Fibroblast of mammary gland (primary cell): ENCODE measurements around the gene SLC26A4.

Experiments
- DNase-seq: peaks from one replicate; pipeline ENCODE4 v3.0.0-alpha.2; 2010; ENCODE audit warnings: low read depth
- H3K4me3 ChIP-seq: 2 replicates; pipeline ENCODE4 v1.5.1; 2011; ENCODE audit warnings: low read depth, mild to moderate bottlenecking, low read length, moderate library complexity; ENCODE audit not compliant: control insufficient read depth
- CTCF ChIP-seq: conservative IDR thresholded peaks from 2 replicates; pipeline ENCODE4 v1.5.1; 2011; ENCODE audit warnings: low read depth, low read length, inconsistent platforms; ENCODE audit not compliant: control insufficient read depth, insufficient read depth

The SLC26A4 gene

DNA sequence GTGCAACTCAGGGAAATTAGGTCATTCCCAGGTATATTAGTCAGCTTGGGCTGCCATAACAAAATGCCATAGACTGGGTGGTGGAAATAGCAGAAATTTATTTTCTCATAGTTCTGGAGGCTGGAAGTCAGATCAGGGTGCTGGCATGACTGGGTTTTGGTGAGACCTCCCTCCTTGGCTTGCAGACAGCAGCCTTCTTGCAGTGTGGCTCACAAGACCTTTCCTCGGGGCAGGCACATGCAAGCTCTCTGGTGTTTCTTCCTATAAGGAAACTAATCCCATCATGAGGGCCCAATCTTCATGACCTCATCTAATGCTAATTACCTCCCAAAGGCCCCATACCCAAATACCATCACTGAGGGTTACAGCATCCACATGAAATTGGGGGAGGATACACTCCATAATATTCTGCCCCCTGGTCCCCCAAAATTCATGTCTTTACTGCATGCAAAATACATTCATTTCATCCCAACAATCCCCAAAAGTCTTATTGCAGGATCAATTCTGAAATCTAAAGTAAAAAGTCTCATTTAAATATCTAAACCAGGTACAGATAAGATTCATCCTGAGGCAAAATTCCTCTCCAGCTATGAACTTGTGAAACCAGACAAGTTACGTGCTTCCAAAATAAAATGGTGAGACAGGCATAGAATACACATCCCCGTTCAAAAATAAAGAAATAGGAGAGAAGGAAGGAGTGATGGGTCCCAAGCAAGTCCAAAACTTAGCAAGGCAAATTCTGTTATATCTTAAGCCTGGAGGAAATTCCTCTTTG lies 65.9 kb downstream of the SLC26A4 start:
- TF ChIP-seq CTCF: no peak
- no peak overlapping the region for H3K4me3 ChIP-seq
- DNase-seq: no peak

DNA sequence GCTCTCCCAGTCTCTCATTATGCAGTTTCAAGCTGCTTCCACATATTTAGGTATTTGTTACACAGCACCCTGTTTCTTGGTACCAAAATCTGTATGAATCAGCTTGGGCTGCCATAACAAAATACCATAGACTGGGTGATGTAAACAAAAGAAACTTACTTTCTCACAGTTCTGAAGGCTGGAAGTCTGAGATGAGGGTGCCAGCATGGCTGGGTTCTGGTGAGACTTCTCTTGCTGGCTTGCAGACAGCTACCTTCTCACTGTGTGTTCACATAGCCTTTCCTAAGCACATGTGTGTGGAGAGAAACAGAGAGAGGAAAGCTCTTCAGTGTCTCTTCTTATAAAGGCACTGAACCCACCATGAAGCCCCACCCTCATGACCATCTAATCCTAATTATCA lies 67.6 kb downstream of the SLC26A4 start:
- TF ChIP-seq CTCF: no peak
- no peak for DNase-seq
- H3K4me3 ChIP-seq: no peak overlapping the region

DNA sequence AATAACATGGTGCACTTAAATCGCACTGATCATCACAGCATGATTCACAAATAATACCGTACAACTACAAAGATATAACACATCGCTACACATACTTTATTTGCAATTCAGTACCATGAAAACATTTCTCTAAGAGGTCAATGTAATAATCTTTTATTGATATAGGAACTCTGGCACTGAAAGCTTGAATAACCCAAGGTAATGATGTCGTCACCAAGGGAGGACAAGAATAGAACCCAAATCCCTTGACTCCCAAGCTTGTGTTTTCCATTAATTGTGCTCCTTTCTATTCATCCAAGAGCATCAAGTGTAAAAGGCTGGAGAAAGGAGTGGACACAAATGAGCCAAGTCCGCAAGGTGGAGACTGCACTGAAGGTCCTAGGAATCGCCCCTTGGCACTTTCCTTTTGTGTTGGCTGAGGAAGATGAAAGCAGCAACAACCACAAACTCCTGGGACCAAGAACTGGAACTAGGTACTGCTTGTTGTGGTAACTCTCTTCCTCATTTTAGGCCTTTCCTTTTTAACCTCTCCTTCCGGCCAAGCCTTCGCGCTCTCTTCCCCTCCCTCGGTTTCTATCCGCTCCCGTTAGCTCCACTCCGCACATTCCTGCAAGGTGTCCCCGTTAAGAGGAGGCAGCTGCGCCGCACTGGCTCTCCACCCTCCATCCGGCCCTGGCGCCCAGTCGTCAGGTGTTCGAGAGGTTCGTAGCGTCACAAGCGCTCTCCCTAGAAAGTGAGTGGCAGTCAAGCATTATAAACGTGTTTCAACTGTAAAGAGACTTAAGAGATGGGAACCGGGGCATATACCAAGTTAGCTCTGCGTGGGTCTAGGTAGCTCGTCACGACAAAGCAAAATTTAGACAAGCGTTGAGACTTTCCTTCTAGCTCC lies 82.3 kb downstream of the SLC26A4 start:
- TF ChIP-seq CTCF: no peak
- DNase-seq: no peak
- H3K4me3 ChIP-seq: peak overlapping the region; percentile 84

DNA sequence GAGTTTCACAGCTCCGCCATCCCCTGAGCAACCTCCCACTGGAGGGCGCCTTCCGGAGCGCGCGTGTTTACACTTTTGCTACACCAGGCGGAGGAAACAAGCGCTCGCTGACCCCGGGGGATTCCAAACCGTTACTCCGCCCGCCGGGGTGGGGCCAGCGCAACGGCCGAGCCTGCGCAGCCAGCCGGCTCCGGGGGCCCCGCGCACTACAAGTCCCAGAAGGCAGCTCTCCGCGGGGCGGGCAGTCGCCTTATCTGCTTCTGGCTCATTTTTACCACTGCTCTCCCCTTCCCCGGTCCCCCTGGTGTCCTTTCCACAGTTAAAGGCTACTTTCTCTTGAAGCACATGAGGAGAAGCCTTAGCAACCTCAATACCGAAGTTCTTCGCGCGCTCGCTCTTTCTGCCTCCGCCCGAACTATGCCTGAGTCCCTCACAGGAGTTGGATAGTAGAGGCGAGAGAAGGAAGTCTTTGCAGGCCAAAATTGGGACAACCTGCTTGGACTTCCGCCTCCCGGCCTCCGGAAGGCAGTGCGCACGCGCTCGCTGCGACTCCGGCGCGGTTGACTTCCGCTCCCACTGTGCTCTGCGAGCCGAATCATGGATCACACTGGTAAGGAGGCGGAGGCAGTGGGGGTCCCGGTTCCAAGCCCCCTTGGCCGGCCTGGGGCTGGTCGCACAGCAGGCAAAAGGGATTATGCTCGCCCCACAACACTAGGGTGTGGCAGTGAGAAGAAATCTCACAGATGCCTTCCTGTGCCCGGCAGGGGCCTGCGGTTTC lies 83.1 kb downstream of the SLC26A4 start, which contains the start of gene CBLL1:
Gene CBLL1 (plus strand): TSS at position 576 of the 778 bp plus-strand sequence. CDS start 22 bp downstream, at position 598.
- peak; percentile 92 for DNase-seq
- TF ChIP-seq CTCF: peak; percentile 69
- peak within 1 kb of the TSS; percentile 84 for H3K4me3 ChIP-seq

DNA sequence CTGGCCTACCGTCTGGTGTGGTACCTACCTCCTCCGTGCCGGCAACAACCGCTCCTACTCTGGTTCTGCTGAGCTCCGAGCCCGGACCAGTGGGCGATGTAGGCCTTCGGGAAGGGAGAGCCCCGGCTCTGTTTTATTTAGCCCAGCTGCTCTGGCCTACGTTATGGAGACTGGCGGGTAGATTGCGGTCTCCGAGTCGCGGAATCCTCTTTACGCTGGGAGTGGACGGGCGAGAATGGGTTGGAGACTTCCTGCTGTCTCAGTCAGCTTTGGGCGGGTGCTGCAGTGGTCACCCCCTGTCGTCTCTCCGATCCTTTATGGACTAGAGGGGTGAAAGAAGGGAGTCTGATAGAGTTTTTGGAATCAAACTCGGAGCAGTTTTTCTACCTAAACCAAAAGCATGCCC lies 83.7 kb downstream of the SLC26A4 start:
- H3K4me3 ChIP-seq: peak overlapping the region; percentile 84
- TF ChIP-seq CTCF: no peak
- DNase-seq: peak; percentile 32

DNA sequence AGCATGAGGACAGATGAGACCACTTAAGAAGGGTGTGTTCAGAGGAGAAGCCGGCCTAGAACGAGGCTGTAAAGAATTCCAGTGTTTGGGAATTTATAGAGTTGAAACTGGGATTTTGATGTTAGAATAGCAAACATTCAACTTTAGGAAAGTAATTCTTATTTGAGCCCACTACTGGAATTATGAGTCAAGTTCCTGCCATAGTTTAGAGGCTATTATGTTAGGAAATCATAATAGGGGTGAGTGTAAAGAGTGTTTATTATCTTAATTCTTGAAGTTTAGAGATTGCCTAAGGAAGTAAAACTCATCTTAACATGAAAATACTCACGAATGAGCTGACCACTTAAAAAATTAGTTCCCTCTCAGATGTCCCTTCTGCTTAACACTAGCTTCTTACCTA lies 85.4 kb downstream of the SLC26A4 start:
- H3K4me3 ChIP-seq: no peak overlapping the region
- no peak for TF ChIP-seq CTCF
- DNase-seq: no peak
